Measurements from ENCODE around the gene TAPBP.

The TAPBP gene

GRCh38 chr6:33318426-33319073, 4.7 kb upstream of the TAPBP start:
- no peak for FAIRE-seq

- peak; percentile 96 for FAIRE-seq
Observed at GRCh38 chr6:33317669-33318425, 4.0 kb upstream of the TAPBP start, which contains the start of gene ZBTB22. Gene ZBTB22 (minus strand): TSS chr6:33317744. CDS start chr6:33316916, 828 bp downstream.

- no peak for FAIRE-seq
Observed at GRCh38 chr6:33317419-33317668, 3.5 kb upstream of the TAPBP start.

- no peak for FAIRE-seq
Observed at GRCh38 chr6:33316603-33317418, 2.9 kb upstream of the TAPBP start.

GRCh38 chr6:33315793-33316602, 2.1 kb upstream of the TAPBP start:
- FAIRE-seq = no peak

GRCh38 chr6:33314943-33315792, 1.3 kb upstream of the TAPBP start:
- no peak for FAIRE-seq

- no peak for FAIRE-seq
Observed at GRCh38 chr6:33314515-33314942, 651 bp upstream of the TAPBP start.

- FAIRE-seq = no peak
Observed at GRCh38 chr6:33313105-33313708, 671 bp downstream of the TAPBP start.

GRCh38 chr6:33312361-33313104, 1.3 kb downstream of the TAPBP start:
- FAIRE-seq = no peak

GRCh38 chr6:33306356-33306755, 7.5 kb downstream of the TAPBP start:
- FAIRE-seq = no peak

- no peak for FAIRE-seq
Observed at GRCh38 chr6:33305052-33305451, 8.8 kb downstream of the TAPBP start.

GRCh38 chr6:33304216-33304615, 9.7 kb downstream of the TAPBP start:
- no peak for FAIRE-seq

GRCh38 chr6:33301877-33302276, 12.0 kb downstream of the TAPBP start:
- no peak for FAIRE-seq

- FAIRE-seq = no peak
Observed at GRCh38 chr6:33299237-33299944, 14.5 kb downstream of the TAPBP start.

GRCh38 chr6:33298773-33299236, 15.1 kb downstream of the TAPBP start, which contains the start of gene RGL2:
Gene RGL2 (minus strand): TSS chr6:33298942. CDS start chr6:33298610, 332 bp downstream.
- no peak for FAIRE-seq

GRCh38 chr6:33297956-33298772, 15.7 kb downstream of the TAPBP start:
- no peak for FAIRE-seq

- no peak for FAIRE-seq
Observed at GRCh38 chr6:33297406-33297955, 16.4 kb downstream of the TAPBP start.

- no peak for FAIRE-seq
Observed at GRCh38 chr6:33296797-33297405, 17.0 kb downstream of the TAPBP start.
